GM19023 (cell line): Measurements from ENCODE around the gene KCNF1.

ENCODE experiments used
- ATAC-seq: cut with Tn5 transposase; IDR thresholded peaks from one replicate; pipeline ENCODE4 v1.9.1; 2021; ENCODE audit warnings: mild to moderate bottlenecking, moderate library complexity; ENCODE audit not compliant: unreplicated experiment

KCNF1 gene, protein sequence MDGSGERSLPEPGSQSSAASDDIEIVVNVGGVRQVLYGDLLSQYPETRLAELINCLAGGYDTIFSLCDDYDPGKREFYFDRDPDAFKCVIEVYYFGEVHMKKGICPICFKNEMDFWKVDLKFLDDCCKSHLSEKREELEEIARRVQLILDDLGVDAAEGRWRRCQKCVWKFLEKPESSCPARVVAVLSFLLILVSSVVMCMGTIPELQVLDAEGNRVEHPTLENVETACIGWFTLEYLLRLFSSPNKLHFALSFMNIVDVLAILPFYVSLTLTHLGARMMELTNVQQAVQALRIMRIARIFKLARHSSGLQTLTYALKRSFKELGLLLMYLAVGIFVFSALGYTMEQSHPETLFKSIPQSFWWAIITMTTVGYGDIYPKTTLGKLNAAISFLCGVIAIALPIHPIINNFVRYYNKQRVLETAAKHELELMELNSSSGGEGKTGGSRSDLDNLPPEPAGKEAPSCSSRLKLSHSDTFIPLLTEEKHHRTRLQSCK

DNA sequence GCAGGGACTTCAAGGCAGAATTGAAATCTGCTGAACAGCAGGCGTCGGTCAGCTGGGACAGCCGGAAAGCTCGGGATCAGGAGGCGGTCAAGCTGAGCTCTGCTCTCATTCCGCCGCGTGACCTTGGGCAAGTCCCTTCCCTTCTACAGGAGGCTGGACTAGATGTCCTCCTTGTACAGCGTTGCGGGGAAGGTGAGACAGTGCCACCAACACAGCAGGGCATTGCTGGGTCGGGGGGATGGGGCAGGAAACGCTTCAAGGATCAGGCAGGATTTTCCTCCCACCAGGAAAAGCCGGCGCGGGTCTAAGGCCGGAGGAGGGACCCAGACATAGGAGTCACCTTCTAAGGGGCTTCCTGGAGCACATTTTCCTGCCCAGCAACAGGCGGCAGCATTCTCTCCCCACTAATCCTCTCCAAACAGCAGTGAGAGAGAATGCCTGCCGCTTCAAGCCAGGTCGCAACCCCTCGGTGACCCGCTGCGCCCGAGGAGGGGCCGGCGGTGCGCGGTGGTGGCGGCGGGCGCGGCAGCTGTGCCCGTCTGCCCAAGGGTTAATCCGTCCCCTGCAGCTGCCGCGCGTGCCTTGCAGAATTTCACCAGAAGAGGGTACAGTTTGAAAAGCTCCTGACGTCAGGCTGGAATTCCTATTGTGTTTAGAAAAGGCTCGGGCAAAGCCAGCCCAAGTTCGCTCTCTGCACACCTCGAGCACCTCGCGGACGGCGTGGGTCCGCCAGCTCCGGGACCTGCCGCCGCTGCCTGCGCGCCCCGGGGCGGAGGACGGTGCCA is at the start of gene KCNF1:
Gene KCNF1 (plus strand): TSS at position 644 of the 785 bp plus-strand sequence. CDS start 493 bp downstream, outside the sequence.
- no peak for ATAC-seq

DNA sequence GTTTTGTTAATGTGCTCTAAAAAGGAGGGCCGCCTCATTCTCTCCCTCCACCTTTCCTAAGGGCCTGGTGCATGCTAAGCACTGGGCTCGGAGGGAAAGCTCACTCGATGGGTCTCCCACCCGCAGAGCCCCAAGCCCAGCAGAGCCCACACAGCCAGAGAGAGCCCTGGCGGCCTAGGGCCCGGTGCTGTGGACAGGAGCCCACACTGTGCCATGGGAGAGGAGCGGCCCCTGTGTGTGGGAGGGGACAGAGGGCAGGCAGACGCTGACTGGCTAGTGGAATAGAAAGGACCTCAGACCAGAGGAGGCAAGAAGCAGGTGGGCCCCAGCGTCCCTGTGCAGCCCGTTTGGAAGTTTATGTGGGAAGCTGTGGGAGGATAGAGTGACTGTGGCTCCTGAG is 49.4 kb upstream of the KCNF1 start:
- no peak for ATAC-seq

DNA sequence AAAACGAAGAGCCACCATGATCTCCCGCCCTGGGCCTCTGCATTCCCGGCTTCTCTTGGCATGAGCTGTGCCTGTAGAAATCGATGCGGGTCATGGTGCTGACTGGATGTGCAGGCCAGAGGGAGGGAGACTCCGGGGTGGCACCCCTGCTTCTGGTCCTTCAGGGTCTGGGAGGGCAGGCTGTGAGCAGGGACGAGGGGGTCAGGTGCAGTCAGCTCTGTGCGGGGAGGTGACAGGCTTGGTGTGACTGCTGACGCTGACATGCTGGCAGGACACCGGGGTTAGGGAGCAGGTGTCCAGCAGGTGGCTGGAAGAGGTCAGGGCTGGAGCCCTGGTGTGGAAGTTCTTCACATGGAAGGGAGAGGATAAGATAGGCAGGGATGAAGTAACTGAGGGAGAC is 48.7 kb upstream of the KCNF1 start:
- no peak for ATAC-seq

DNA sequence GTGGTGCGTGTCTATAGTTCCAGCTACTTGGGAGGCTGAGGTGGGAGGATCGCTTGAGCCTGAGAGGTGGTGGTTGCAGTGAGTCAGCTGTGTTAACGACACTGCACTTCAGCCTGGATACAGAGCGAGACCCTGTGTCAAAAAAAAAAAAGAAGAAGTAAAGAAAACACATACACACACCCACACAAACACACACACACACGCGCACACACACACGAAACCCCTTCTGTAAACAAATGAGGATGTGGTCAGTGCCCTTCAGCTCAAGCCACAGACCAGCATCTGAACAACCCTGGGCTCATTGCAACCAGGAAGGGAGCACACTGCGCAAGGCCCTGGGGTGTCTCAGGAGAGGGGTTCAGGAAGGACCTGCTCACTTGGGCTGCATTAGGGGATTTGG is 47.9 kb upstream of the KCNF1 start:
- ATAC-seq, result peak; percentile 49

DNA sequence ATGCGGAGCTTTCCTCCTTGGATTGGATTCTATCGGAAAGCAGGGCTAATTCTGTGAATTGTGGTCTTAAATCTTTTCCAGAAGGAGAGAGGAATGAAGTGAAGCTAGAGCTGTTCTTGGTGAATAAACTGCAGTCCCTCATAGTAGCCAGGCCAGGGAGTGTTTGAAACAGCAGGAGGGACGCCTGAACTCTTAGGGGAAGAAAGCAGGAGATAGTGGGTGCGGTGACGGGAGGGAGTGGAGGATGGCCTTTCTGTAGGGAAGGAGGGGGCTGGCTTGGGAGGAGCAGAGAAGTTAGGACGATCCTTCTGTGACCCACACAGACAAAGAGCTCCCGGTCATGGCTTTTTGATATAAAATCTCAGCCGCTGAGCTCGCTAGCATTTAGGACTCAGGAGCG is 47.5 kb upstream of the KCNF1 start:
- no peak for ATAC-seq

DNA sequence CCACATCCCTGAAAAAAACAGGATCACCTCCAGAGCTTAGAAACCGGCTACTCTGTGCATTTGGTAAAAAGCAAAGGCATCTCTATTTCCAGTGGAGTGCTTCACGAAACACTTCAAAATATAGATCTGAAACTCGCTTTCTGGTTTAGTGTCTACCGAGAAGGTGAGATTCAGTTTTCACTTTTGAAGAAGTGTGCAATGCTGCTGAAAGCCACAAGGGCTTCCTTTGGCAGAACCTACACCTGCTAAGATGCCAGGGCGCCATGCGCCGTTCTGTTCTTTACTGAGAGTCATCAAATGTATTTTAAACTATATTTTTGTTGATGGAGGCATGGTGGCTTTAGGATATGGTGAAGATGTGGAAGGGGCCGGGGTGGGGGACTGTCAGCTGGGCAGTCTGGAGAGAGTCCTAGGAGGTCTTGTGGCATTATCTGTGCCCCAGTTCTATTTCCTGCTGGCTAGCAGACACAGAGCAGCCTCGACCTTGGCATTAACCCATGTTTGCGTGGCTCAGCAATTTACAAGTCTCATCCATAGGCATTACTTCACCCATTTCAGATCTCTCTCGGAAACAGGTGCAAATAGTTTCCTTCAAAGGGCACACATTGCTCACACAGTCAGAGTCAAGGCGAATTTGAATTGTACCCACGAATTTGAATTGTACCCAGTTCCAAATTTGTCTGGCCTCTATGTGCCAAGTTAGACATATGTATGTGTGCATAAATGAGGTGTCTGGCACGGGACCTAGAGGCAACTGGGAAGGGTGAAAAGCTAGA is 46.7 kb upstream of the KCNF1 start:
- peak; percentile 92 for ATAC-seq

DNA sequence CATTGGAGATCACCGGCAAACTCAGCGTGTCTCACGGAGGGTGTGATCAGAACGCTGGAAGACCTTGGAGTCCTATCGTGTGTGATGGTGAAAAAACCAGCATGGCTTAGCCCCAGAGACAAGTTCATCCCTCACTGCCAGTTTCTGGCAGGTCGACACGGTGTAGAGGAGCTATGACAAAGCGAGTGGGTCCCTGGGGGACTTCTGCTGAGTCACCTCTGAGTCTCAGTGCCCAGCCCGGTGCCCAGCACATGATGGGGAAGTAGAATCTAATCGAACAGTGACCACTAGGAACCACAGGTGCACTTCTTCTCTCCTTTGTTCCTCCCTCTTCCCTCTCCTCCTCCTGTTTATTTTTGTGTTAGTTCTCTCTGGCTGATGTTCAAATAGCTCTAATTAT is 45.9 kb upstream of the KCNF1 start:
- ATAC-seq, result no peak

DNA sequence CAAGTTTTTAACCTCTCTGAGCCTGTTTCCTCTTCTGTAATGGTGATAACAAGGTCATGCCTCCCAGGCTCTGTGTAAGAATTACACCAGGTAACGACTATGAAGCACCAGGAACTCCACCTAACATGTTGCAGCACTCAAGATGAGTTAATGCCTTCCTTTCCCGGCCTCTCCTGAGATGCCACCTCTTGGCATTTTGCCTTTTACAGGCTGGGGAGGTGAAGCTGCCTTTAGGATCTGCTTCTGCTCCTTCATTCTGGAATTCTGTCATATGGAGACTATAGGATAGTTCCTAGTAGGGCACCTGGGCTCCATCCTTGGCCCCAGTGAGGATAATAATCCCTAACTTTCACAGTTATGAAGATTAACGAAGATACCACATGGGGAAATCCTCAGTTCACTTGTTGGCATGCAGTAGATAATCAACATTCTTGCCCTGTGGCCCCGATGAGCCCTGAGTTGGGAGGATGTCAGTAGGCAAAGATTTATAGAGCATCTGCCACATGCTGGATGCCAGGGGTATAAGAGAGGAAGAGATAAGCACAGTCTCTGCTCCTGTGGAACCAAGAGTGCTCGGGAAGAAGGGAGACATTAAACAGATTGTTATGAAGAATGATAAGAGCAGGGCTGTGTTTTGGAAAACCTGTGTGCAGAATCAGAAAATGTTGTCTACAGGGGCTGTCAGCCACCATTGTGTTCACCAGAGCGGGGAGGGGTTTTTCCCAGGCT is 43.9 kb upstream of the KCNF1 start:
- ATAC-seq, result no peak

DNA sequence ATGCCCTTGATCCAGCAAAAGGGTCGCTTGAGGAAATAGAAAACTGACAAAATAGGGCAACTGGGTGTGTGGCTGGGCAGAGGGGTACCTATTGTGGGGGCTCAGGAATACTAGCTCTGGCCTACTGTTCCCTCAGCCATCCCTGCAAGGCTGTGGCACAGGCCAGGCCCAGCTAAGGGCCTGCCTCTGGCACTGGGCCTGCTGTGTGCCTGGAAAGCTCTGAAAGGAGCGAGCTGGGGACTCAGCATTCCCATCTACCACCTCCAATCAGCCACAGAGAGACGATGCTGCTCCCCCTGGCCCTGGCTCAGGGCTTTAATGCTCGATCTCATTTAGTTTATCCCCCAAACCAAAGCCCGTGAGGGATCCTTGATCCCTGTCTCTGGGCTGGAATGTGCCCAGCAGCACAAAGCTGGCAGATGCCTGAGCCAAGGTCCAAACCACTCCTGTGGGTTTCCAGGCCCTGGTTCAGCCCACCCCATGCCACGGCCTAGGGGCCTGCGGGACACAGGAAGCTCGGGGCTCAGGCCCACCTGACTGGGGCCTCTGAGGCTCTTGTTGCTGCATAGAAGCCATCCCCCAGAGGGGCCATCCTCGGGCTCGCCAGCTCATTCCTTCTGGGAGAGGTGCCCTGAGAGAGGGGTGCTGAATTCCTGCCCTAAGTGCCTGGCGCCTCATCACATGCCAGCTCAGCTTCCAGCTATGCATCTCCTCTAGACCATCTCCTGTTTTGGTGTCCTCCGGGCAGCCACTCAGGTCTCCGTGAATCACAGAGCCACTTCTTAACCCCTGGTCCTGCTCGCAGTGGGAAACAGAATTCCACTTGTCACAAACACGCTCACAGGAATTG is 43.0 kb upstream of the KCNF1 start:
- ATAC-seq, result no peak

DNA sequence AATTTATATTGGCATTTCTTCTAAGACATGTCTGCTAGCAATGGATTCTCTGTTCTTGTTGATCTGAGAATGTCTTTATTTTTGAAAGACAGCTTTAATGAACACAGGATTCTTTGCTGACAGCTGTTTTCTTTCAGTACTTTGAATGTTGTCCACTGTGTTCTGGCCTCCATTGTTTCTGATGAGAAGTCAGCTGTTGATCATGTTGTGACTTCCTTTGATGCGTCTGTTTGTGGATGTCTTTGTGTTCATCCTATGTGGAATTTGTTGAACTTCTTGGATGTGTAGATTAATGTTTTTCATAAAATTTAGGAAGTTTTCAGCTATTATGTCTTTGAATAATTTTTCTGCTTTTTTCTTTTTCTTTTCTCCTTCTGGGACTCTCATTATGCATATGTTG is 39.8 kb upstream of the KCNF1 start:
- ATAC-seq, result no peak

DNA sequence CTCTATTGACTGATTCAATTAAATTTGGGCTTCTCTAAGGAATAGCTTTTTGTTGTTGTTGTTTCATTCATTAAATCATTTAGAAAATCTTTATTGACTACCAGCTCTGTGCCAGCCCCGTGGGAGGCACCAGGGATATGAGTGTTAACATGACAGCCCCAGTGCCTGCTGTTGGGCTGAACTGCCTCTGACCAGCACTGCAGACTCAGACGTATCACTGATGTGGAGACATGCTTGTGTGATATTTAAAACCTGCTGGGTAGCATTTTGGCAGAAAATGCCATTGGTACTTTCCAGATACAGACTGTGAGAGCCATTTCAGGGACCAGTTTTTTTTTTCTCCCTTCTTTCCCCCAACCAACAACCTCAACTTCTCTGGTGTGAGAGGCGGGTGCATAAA is 38.6 kb upstream of the KCNF1 start:
- peak; percentile 13 for ATAC-seq

DNA sequence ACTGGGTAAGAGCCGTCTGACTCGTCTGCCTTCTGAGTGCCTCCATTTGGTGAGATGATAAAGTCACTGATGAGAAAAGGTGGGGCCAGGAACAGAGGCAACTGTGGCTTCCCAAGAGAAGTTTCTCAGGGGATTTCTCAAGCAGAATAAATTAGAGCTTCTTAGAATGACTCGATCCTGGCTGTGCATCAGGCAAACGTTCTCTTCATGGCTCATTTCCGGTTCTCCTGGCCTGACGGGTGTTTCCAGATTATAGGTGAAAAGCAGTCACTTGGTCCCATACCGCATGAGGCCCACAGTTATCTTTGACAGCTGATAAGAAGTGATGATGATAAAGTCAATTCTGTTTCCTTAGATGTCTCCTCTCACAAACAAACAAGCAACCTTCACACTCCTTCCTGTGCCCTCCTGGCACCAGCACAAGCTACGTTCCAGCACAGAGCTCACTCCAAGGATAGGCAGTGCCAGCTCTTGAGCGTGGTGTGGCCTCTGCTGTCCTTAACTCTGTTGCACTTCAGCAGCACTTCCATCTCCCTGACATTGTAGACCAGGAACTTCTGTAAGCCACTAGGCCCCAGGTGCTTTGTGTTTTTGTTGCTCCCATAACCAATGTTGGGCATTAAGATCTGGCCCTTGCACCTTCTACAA is 37.8 kb upstream of the KCNF1 start:
- peak; percentile 59 for ATAC-seq

DNA sequence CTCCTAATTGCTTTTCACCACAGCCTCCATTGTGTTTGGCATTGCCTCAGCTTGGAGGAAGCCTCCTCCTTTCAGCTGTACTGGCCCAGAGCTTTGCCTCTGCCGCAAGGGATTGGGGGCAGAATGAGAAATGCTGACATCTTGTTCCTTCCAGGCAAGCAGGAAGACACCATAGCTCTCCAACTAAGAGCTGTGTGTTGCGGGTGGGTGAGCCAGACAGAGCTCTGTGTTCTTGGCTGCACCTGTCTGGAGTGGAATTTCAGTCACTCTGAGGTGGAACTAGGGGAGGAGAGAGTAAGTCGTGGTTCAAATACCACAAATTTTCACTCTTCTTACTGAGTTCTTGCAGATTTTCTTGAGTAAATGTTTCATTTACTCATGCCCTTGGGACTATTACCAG is 36.6 kb upstream of the KCNF1 start:
- no peak for ATAC-seq

DNA sequence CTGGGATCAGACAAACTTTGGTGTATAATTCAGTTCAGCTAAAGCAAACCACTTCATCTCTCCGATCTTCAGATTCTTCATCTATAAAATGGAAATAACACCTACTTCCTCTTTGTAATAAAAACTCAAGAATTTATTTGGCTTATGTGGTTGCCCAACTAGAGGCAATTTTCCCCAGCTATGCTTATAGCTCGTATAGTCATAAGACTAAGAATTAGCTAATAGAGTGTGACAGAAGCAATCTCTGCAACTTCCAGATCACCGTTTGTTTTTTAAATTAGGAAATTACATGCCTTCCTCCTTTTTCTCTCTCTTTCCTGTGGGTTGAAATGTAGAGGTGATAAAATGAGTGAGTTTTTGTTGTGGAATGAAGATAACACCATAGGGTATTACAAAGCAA is 35.3 kb upstream of the KCNF1 start:
- no peak for ATAC-seq

DNA sequence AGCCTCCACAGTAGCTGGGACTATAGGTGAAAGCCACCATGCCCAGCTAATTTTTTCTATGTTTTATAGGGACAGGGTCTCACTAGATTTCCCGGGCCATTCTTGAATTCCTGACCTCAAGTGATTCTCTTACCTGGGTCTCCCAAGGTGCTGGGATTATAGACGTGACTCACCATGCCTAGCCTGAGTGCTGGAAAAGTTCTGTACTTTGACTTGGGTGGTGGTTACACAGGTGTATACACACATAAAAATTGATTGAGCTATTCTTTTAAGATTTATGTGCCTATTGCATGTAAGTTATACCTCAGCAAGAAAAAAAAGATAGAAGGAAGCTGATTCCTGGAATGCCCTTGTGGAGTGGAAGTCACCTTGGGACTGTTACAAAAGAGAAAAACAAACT is 34.8 kb upstream of the KCNF1 start:
- no peak for ATAC-seq

DNA sequence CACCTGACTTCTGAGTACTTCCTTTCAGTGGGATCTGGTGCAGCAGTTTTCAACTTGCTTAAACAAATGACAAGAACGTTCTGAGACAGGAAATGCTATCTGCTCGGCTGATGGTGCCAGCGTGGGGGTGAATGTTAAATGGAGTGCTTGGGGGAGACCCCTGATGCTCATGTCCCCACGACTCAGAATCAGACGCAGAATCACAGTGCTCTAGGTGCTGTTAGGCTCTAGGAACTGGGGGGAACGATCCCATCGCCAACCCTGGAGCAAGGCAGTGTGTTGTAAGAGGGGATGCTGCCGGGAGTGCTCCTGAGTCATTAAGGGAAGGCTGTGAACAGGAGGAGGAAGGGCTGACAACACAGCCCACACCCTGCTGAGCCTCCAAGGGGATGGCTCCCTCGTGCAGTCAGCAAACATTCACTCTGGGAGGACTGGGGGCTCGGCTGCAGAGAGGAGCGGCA is 34.1 kb upstream of the KCNF1 start:
- ATAC-seq, result no peak

DNA sequence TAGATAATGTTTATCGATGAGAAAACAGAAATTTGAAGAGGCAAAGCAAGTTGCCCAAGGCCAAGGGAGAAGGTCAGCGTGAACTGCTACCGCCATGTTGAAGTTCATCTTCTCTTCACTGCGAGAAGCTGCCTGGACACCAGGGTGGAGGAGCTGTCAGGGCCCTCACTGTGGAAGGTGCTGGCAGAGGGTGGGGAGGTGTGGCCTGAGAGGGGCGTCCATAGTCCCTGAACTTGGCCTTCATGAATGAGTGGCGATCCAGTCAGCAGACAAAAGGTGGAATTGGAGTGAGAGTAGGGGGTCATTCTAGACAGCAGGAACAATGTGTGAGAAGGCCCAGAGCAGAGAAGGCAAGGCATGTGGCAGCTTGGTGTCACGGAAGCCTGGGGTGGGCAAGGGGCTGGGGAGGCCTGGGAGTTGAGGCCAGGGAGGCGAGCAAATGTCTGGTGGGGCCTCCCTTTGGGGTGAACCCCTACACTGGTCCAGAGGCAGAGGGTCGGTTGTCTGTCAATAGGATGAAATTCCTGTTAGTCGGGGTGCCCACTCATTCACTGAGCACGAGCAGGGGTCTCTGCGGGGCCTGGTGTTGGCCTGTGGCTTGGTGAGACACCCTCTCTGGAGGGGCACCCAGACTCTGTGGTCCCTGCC is 33.3 kb upstream of the KCNF1 start:
- ATAC-seq, result no peak

DNA sequence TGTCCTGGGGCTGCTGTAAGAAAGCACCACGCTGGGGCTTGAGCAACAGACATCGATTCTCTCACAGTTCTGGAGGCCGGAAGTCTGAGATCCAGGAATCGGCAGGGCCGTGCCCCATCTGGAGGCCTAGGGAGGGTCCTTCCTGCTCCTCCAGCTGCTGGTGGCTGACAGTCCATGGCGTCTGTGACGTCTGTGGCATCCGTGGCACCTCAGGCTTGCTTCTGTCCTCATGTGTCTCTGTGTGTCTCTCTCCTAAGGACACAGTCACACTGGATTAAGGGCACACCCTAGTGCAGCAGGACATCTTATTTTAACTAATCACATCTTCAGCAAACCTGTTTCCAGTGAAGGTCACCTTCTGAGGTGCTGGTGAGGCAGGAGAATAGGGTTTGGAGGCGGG is 32.6 kb upstream of the KCNF1 start:
- ATAC-seq, result no peak
